Ishikawa (cell line): Measurements from ENCODE around the gene BFSP2.

Experiments
- CREB1 ChIP-seq: IDR thresholded peaks from 2 replicates; pipeline ENCODE4 v1.6.1; 2012; ENCODE audit warnings: low read depth
- EGR1 ChIP-seq: IDR thresholded peaks from 2 replicates; pipeline ENCODE4 v1.6.1; 2012
- EP300 ChIP-seq: IDR thresholded peaks from 2 replicates; pipeline ENCODE4 v1.6.1; 2012; ENCODE audit warnings: borderline replicate concordance
- TAF1 ChIP-seq: IDR thresholded peaks from 2 replicates; pipeline ENCODE4 v1.6.1; 2012; ENCODE audit warnings: low read depth, mild to moderate bottlenecking
- TEAD4 ChIP-seq: IDR thresholded peaks from 2 replicates; pipeline ENCODE4 v1.6.1; 2012
- YY1 ChIP-seq: IDR thresholded peaks from 2 replicates; pipeline ENCODE4 v1.6.1; 2012; ENCODE audit warnings: low read depth
- ZBTB7A ChIP-seq: IDR thresholded peaks from 2 replicates; pipeline ENCODE4 v1.6.1; 2012; ENCODE audit warnings: low read depth
- TF ChIP-seq, protein P1 (sequence below): IDR thresholded peaks from 2 replicates; pipeline ENCODE4 v1.6.1; 2012
- TF ChIP-seq, protein P2 (sequence below): IDR thresholded peaks from 2 replicates; pipeline ENCODE4 v1.6.1; 2012
- TF ChIP-seq, protein P3 (sequence below): IDR thresholded peaks from 2 replicates; pipeline ENCODE4 v1.6.1; 2012; ENCODE audit warnings: low read depth, mild to moderate bottlenecking

DNA sequence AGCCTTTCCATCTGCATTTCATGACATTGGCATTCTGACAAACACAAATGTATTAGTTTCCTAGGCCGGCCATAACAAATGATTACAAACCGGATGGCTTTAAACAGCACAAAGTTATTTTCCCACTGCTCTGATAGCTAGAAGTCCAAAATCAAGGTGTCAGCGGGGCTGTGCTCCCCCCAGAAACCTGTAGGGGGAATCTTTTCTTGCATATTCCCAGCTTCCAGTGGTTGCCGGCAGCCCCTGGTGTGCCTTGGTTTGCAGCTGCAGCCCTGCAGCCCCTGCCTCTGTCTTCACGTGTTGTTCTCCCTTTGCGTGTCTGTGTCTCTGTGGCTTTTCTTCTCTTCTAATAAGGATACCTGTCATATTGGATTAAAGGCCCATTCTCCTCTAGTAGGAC, 94.6 kb downstream of the BFSP2 start:
- TF ChIP-seq YY1 = no peak
- no peak for TF ChIP-seq TEAD4
- no peak for TF ChIP-seq TAF1
- TF ChIP-seq ZBTB7A = no peak
- TF ChIP-seq, protein P1, sequence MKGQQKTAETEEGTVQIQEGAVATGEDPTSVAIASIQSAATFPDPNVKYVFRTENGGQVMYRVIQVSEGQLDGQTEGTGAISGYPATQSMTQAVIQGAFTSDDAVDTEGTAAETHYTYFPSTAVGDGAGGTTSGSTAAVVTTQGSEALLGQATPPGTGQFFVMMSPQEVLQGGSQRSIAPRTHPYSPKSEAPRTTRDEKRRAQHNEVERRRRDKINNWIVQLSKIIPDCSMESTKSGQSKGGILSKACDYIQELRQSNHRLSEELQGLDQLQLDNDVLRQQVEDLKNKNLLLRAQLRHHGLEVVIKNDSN = no peak
- TF ChIP-seq, protein P2, sequence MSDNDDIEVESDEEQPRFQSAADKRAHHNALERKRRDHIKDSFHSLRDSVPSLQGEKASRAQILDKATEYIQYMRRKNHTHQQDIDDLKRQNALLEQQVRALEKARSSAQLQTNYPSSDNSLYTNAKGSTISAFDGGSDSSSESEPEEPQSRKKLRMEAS = no peak
- TF ChIP-seq CREB1 = no peak
- TF ChIP-seq EGR1 = no peak
- TF ChIP-seq EP300 = no peak
- TF ChIP-seq, protein P3, sequence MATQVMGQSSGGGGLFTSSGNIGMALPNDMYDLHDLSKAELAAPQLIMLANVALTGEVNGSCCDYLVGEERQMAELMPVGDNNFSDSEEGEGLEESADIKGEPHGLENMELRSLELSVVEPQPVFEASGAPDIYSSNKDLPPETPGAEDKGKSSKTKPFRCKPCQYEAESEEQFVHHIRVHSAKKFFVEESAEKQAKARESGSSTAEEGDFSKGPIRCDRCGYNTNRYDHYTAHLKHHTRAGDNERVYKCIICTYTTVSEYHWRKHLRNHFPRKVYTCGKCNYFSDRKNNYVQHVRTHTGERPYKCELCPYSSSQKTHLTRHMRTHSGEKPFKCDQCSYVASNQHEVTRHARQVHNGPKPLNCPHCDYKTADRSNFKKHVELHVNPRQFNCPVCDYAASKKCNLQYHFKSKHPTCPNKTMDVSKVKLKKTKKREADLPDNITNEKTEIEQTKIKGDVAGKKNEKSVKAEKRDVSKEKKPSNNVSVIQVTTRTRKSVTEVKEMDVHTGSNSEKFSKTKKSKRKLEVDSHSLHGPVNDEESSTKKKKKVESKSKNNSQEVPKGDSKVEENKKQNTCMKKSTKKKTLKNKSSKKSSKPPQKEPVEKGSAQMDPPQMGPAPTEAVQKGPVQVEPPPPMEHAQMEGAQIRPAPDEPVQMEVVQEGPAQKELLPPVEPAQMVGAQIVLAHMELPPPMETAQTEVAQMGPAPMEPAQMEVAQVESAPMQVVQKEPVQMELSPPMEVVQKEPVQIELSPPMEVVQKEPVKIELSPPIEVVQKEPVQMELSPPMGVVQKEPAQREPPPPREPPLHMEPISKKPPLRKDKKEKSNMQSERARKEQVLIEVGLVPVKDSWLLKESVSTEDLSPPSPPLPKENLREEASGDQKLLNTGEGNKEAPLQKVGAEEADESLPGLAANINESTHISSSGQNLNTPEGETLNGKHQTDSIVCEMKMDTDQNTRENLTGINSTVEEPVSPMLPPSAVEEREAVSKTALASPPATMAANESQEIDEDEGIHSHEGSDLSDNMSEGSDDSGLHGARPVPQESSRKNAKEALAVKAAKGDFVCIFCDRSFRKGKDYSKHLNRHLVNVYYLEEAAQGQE = no peak
